MCF 10A (cell line): Measurements from ENCODE around the gene KCNJ9. TPM values are rescaled to one million over a fixed set of nuclear protein-coding genes. Genes with fewer than 3 reads are reported as not detected.

Experiments
- BruUV-seq: library from RNA; stranded (reverse); fragments of 400-500 nt; replicated peaks from 2 replicates; lab custom pipeline; 2021; lab: Mats Ljungman, UMichigan
- CTCF ChIA-PET: fragments of 300-600 bp; sonication (Branson Sonifier 250); formaldehyde crosslinking; extraction: SDS; loops from one replicate; lab custom pipeline; 2021; ENCODE audit warnings: antibody characterized with exemption, inconsistent platforms; lab: Yijun Ruan, JAX
- POLR2A ChIA-PET: fragments of 300-600, 350-650 bp; sonication (Branson Sonifier 250); formaldehyde crosslinking; extraction: SDS; loops from one replicate; lab custom pipeline; 2020; ENCODE audit warnings: antibody characterized with exemption, inconsistent platforms; lab: Yijun Ruan, JAX
- DNase-seq: peaks from one replicate; pipeline ENCODE4 v3.0.0-alpha.2; 2018; ENCODE audit not compliant: unreplicated experiment
- H3K27ac Mint-ChIP-seq: one replicate; pipeline ENCODE4 v1.8.0; 2022; ENCODE audit warnings: mild to moderate bottlenecking, low read depth, mixed read lengths; ENCODE audit not compliant: unreplicated experiment
- H3K27me3 Mint-ChIP-seq: one replicate; pipeline ENCODE4 v1.8.0; 2022; ENCODE audit warnings: mixed read lengths; ENCODE audit not compliant: insufficient read depth, unreplicated experiment
- H3K36me3 Mint-ChIP-seq: one replicate; pipeline ENCODE4 v1.8.0; 2022; ENCODE audit warnings: mild to moderate bottlenecking, moderate library complexity, mixed read lengths; ENCODE audit not compliant: insufficient read depth, unreplicated experiment
- H3K4me1 Mint-ChIP-seq: one replicate; pipeline ENCODE4 v1.8.0; 2022; ENCODE audit warnings: mixed read lengths; ENCODE audit not compliant: insufficient read depth, unreplicated experiment
- H3K4me3 Mint-ChIP-seq: one replicate; pipeline ENCODE4 v1.8.0; 2022; ENCODE audit warnings: mild to moderate bottlenecking, moderate library complexity, mixed read lengths; ENCODE audit not compliant: unreplicated experiment
- H3K9me3 Mint-ChIP-seq: one replicate; pipeline ENCODE4 v1.8.0; 2022; ENCODE audit warnings: mixed read lengths; ENCODE audit not compliant: unreplicated experiment
- intact Hi-C: fragments of 100-400 bp; cut with micrococcal nuclease; formaldehyde crosslinking; loops from 2 replicates; pipeline ENCODE4 v1.14.1; 2022
- total RNA-seq: library from RNA; stranded (reverse); gene quantifications from 2 replicates; pipeline ENCODE4 v1.2.3, GENCODE V29; 2022
- TF ChIP-seq, protein P1 (sequence below): fragments of 200-600 bp; IDR thresholded peaks from one replicate; pipeline ENCODE4 v1.8.0; 2022; ENCODE audit warnings: antibody characterized with exemption, mild to moderate bottlenecking; ENCODE audit not compliant: unreplicated experiment

KCNJ9 gene
- total RNA-seq, 1 experiment from 2014 or later: 0.07 TPM

- POLR2A ChIA-PET: interaction anchor here (0.5 to 6.3 kb wide), 25 partner anchors 9 to 925 kb away, joined by 3 to 70 read pairs (median 6); partner anchors contain the start of genes DCAF8, F11R, PEA15 and PEX19
- intact Hi-C loops: loop anchor here (5.0 kb wide), 1 partner anchor 511 kb away; no protein-coding TSS in a partner anchor
- BruUV-seq: no TSS peak
- peak overlapping the region; percentile 91 for H3K27ac Mint-ChIP-seq
- no peaks in the 10 kb centered on the region for H3K27me3 Mint-ChIP-seq
- TF ChIP-seq, protein P1, sequence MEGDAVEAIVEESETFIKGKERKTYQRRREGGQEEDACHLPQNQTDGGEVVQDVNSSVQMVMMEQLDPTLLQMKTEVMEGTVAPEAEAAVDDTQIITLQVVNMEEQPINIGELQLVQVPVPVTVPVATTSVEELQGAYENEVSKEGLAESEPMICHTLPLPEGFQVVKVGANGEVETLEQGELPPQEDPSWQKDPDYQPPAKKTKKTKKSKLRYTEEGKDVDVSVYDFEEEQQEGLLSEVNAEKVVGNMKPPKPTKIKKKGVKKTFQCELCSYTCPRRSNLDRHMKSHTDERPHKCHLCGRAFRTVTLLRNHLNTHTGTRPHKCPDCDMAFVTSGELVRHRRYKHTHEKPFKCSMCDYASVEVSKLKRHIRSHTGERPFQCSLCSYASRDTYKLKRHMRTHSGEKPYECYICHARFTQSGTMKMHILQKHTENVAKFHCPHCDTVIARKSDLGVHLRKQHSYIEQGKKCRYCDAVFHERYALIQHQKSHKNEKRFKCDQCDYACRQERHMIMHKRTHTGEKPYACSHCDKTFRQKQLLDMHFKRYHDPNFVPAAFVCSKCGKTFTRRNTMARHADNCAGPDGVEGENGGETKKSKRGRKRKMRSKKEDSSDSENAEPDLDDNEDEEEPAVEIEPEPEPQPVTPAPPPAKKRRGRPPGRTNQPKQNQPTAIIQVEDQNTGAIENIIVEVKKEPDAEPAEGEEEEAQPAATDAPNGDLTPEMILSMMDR: no peak
- peak overlapping the region; percentile 81 for H3K4me3 Mint-ChIP-seq
- H3K4me1 Mint-ChIP-seq: peaks cover 36% of the 10 kb centered on the region
- DNase-seq: peak; percentile 94
- peaks cover 11% of the 10 kb centered on the region for H3K36me3 Mint-ChIP-seq
- CTCF ChIA-PET: interaction anchor here (0.6 to 37.7 kb wide), 24 partner anchors 9 to 935 kb away, joined by 3 to 1546 read pairs (median 4); partner anchors contain the start of genes KCNJ10 and KCNJ9
- H3K9me3 Mint-ChIP-seq: no peaks in the 10 kb centered on the region
Observed at GRCh38 chr1:160096274-160097116, 15.2 kb downstream of the KCNJ9 start.

GRCh38 chr1:160097151-160097910 is 16.0 kb downstream of the KCNJ9 start:
- TF ChIP-seq, protein P1: no peak
- DNase-seq: no peak
- H3K27ac Mint-ChIP-seq: peak overlapping the region; percentile 91
- BruUV-seq: TSS peak; percentile 17
- H3K4me3 Mint-ChIP-seq: peak overlapping the region; percentile 81
- H3K36me3 Mint-ChIP-seq: peaks cover 11% of the 10 kb centered on the region
- no peaks in the 10 kb centered on the region for H3K9me3 Mint-ChIP-seq
- intact Hi-C loops: loop anchor here (5.0 kb wide), 1 partner anchor 510 kb away; no protein-coding TSS in a partner anchor
- H3K4me1 Mint-ChIP-seq: peaks cover 36% of the 10 kb centered on the region
- no peaks in the 10 kb centered on the region for H3K27me3 Mint-ChIP-seq
- ChIA-PET POLR2A (interaction anchor here (0.6 to 6.3 kb wide), 33 partner anchors 10 to 1129 kb away, joined by 3 to 70 read pairs (median 5); partner anchors contain the start of genes DCAF8, F11R, NIT1 and PEA15), CTCF (interaction anchor here (0.6 to 37.7 kb wide), 25 partner anchors 8 to 857 kb away, joined by 3 to 1546 read pairs (median 5); partner anchors contain the start of genes KCNJ10 and KCNJ9)

DNA sequence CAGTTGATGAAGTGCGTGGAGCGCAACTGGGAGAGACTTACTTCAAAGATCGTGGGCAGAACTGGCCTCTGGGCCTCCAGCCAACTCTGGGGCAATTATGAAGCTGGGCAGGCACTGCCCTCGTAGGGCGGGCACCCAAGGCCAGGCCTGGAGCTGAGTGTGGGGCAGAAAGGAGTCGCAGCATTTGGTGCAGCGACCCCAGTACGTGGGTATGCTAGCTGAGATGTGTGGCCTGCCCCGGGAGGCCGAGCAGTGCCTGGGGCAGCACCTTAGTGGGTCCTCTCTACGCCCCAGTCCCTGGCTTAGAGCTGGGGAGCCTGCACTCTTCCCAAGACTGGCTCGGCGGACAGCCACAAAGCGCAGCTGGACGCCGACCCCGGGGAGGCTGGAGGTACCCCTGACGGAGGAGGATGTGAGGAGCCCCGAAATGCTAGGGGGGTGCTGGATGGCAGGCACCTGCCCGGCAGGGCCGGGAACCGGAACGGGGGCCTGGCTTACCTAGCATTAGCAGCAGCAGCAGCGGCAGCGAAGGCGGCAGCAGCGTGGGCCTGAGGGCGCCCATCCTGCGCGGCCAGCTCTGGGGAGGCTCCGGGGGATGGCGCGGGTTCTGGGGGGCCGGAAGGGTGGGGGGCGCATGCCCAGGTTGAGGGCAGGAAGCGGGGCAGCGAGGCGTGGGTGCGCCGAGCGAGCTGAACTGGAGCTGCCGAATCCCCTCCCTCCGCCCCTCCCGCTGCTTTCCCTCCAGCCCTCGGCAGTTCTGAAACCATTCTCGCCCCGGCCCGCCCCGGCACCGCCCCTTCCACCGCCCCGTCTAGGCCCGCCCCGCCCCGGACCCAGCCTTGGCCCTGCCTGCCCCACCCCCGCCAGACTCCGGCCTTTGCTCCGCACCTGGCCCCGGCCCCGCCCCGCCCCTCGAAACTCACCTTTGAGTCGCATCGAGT is 16.8 kb downstream of the KCNJ9 start, which contains the start of gene IGSF8:
Gene IGSF8, minus strand, starts transcription at position 709 of the 941 bp plus-strand sequence. Its CDS starts 147 bp downstream, at position 562.
- peaks cover 36% of the 10 kb centered on the region for H3K4me1 Mint-ChIP-seq
- H3K4me3 Mint-ChIP-seq: peak within 1 kb of the TSS; percentile 81
- H3K27ac Mint-ChIP-seq: peak within 1 kb of the TSS; percentile 91
- intact Hi-C loops: loop anchor here (5.0 kb wide), 1 partner anchor 509 kb away; no protein-coding TSS in a partner anchor
- H3K9me3 Mint-ChIP-seq: no peaks in the 10 kb centered on the region
- ChIA-PET POLR2A (interaction anchor here (0.6 to 6.3 kb wide), 33 partner anchors 10 to 1128 kb away, joined by 3 to 70 read pairs (median 5); partner anchors contain the start of genes DCAF8, NIT1, PEA15 and PEX19), CTCF (interaction anchor here (0.5 to 37.7 kb wide), 23 partner anchors 10 to 278 kb away, joined by 3 to 1546 read pairs (median 4); partner anchors contain the start of genes KCNJ10 and KCNJ9)
- TF ChIP-seq, protein P1: no peak
- no TSS peak for BruUV-seq
- peaks cover 11% of the 10 kb centered on the region for H3K36me3 Mint-ChIP-seq
- DNase-seq: peak; percentile 88
- H3K27me3 Mint-ChIP-seq: no peaks in the 10 kb centered on the region
